EH (cell line): Measurements from ENCODE around the gene INPP4B.

ENCODE experiments used
- DNase-seq: peaks from one replicate; pipeline ENCODE4 v3.0.0-alpha.2; 2015; ENCODE audit warnings: low read depth

INPP4B gene

GRCh38 chr4:141999446-142000143, 846.5 kb downstream of the INPP4B start:
- no peak for DNase-seq

- DNase-seq, result no peak
Observed at GRCh38 chr4:141995056-141995455, 851.0 kb downstream of the INPP4B start.

GRCh38 chr4:141977433-141977832, 868.7 kb downstream of the INPP4B start:
- DNase-seq, result peak; percentile 14
